DOHH2 (cell line): ENCODE results near the gene CEP19.

Experiments
- EZH2phosphoT487 ChIP-seq: fragments of 200-600 bp; sonication (generic); IDR thresholded peaks from 2 replicates; pipeline ENCODE4 v1.6.1; 2017; ENCODE audit warnings: borderline replicate concordance, mild to moderate bottlenecking, antibody characterized with exemption, low read length, moderate library complexity, mixed read lengths
- TF ChIP-seq, protein P1 (sequence below): fragments of 200-600 bp; sonication (generic); IDR thresholded peaks from one replicate; pipeline ENCODE4 v1.5.1; 2014; ENCODE audit warnings: antibody characterized with exemption, mild to moderate bottlenecking, low read depth, low read length; ENCODE audit not compliant: poor library complexity, severe bottlenecking

DNA sequence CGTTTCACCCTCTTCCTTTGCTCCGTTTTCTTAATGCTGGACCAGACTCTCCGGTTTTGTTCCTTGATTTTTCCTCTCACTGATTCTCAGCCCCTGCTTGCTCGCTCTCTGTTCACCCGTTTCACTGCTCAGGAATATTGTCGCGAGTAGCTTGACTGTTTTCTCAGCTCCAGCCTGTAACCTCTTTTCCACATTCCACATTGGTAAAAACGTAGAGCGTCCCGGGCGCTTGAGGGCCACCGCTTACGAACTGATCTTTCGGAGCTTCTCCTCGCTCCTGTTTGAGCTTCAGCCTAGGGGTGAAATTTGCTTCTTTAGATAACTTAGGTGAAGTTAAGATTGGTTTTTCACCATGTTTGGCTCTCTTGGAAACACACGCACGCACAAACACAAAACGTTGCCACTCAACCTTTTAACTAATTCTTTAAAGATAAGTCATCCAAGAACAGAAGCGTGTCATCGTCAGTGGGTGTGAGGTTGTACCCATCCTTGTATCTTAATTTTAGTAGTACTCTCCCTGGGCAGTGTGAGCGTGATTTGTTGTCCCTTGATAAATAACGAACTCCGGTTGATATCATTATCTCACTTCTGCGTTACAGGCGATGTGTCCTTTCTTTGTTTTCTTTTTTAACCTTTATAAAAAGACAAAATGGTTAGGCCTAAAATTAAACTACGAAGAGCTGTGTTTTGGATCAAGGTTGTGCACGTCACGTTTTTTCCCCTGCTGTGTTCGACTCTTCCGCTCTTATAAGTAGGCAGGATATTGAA, 28.6 kb upstream of the CEP19 start:
- TF ChIP-seq, protein P1, sequence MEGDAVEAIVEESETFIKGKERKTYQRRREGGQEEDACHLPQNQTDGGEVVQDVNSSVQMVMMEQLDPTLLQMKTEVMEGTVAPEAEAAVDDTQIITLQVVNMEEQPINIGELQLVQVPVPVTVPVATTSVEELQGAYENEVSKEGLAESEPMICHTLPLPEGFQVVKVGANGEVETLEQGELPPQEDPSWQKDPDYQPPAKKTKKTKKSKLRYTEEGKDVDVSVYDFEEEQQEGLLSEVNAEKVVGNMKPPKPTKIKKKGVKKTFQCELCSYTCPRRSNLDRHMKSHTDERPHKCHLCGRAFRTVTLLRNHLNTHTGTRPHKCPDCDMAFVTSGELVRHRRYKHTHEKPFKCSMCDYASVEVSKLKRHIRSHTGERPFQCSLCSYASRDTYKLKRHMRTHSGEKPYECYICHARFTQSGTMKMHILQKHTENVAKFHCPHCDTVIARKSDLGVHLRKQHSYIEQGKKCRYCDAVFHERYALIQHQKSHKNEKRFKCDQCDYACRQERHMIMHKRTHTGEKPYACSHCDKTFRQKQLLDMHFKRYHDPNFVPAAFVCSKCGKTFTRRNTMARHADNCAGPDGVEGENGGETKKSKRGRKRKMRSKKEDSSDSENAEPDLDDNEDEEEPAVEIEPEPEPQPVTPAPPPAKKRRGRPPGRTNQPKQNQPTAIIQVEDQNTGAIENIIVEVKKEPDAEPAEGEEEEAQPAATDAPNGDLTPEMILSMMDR = no peak
- TF ChIP-seq EZH2phosphoT487 = no peak
